HEK293 (cell line): Measurements from ENCODE around the gene LSMEM2.

Experiments
- CTCF ChIA-PET: fragments of 350-600 bp; formaldehyde crosslinking; extraction: SDS; loops from one replicate; lab custom pipeline; 2021; ENCODE audit warnings: antibody characterized with exemption; lab: Yijun Ruan, JAX
- POLR2A ChIA-PET: fragments of 300-600 bp; formaldehyde crosslinking; extraction: SDS; loops from one replicate; lab custom pipeline; 2020; ENCODE audit warnings: antibody characterized with exemption, inconsistent platforms; lab: Yijun Ruan, JAX
- H3K27ac ChIP-seq: fragments of 200-500 bp; sonication (Bioruptor generic); 2 replicates; pipeline ENCODE4 v1.5.1; 2014; ENCODE audit warnings: low read depth, low read length, control low read depth, inconsistent platforms; ENCODE audit errors: extremely low read depth
- H3K36me3 ChIP-seq, 2 experiments: fragments of 200-500 bp in 1 of 2; sonication (Bioruptor generic) in 1 of 2; 1 replicate in 1 of 2; 2 replicates in 1 of 2; pipeline ENCODE4 v1.5.1; 2014 to 2017; ENCODE audit warnings: inconsistent platforms in 2 of 2, low read length in 2 of 2; ENCODE audit not compliant: control insufficient read depth in 2 of 2, insufficient read depth in 1 of 2
- H3K4me1 ChIP-seq: fragments of 200-500 bp; sonication (Bioruptor generic); 2 replicates; pipeline ENCODE4 v1.5.1; 2014; ENCODE audit warnings: mild to moderate bottlenecking, low read length, inconsistent platforms; ENCODE audit not compliant: control insufficient read depth, insufficient read depth
- H3K4me3 ChIP-seq: 2 replicates; pipeline ENCODE4 v1.5.1; 2011; ENCODE audit warnings: low read depth, mild to moderate bottlenecking, control low read depth, low read length, moderate library complexity
- H3K9me3 ChIP-seq: fragments of 200-500 bp; sonication (Bioruptor generic); 2 replicates; pipeline ENCODE4 v1.5.1; 2014; ENCODE audit warnings: low read depth, low read length, inconsistent platforms; ENCODE audit not compliant: control insufficient read depth, insufficient read depth
- ATF2 ChIP-seq: fragments of 450-650 bp; formaldehyde crosslinking; IDR thresholded peaks from 2 replicates; pipeline ENCODE4 v1.5.1; 2016; ENCODE audit warnings: missing biosample characterization, missing genetic modification characterization, low read depth
- BCL11A ChIP-seq: fragments of 450-650 bp; formaldehyde crosslinking; IDR thresholded peaks from 2 replicates; pipeline ENCODE4 v1.5.1; 2016; ENCODE audit warnings: low read depth, missing biosample characterization, missing genetic modification characterization
- GLIS1 ChIP-seq: fragments of 450-650 bp; formaldehyde crosslinking; IDR thresholded peaks from 2 replicates; pipeline ENCODE4 v1.5.1; 2016; ENCODE audit warnings: missing biosample characterization, missing genetic modification characterization
- IKZF3 ChIP-seq: fragments of 450-650 bp; IDR thresholded peaks from 2 replicates; pipeline ENCODE4 v1.5.0; 2018; ENCODE audit warnings: missing biosample characterization, mild to moderate bottlenecking, missing genetic modification characterization, moderate library complexity
- KLF17 ChIP-seq: fragments of 450-650 bp; formaldehyde crosslinking; IDR thresholded peaks from 2 replicates; pipeline ENCODE4 v1.5.1; 2016; ENCODE audit warnings: missing biosample characterization, missing genetic modification characterization
- MEIS1 ChIP-seq: sonication (generic); formaldehyde crosslinking; IDR thresholded peaks from 2 replicates; pipeline ENCODE4 v1.8.1; 2022; ENCODE audit warnings: missing genetic modification reagents, mild to moderate bottlenecking, borderline replicate concordance
- OVOL3 ChIP-seq: fragments of 450-650 bp; formaldehyde crosslinking; IDR thresholded peaks from 2 replicates; pipeline ENCODE4 v1.5.1; 2016; ENCODE audit warnings: missing biosample characterization, missing genetic modification characterization
- PRDM10 ChIP-seq: fragments of 450-650 bp; formaldehyde crosslinking; IDR thresholded peaks from 2 replicates; pipeline ENCODE4 v1.5.1; 2016; ENCODE audit warnings: missing biosample characterization, missing genetic modification characterization
- ZBTB10 ChIP-seq: fragments of 450-650 bp; formaldehyde crosslinking; IDR thresholded peaks from 2 replicates; pipeline ENCODE4 v1.5.1; 2016; ENCODE audit warnings: missing biosample characterization, missing genetic modification characterization
- ZBTB20 ChIP-seq: fragments of 450-650 bp; formaldehyde crosslinking; IDR thresholded peaks from 2 replicates; pipeline ENCODE4 v1.5.1; 2016; ENCODE audit warnings: missing biosample characterization, missing genetic modification characterization
- ZNF140 ChIP-seq: fragments of 450-650 bp; formaldehyde crosslinking; IDR thresholded peaks from 2 replicates; pipeline ENCODE4 v1.5.1; 2016; ENCODE audit warnings: missing biosample characterization, missing genetic modification characterization
- ZNF19 ChIP-seq: fragments of 450-650 bp; formaldehyde crosslinking; IDR thresholded peaks from 2 replicates; pipeline ENCODE4; 2016; ENCODE audit warnings: missing biosample characterization, missing genetic modification characterization, low read depth
- ZNF280D ChIP-seq: fragments of 450-650 bp; formaldehyde crosslinking; IDR thresholded peaks from 2 replicates; pipeline ENCODE4 v1.5.1; 2016; ENCODE audit warnings: missing biosample characterization, missing genetic modification characterization
- ZNF404 ChIP-seq: fragments of 450-650 bp; formaldehyde crosslinking; IDR thresholded peaks from 2 replicates; pipeline ENCODE4 v1.5.1; 2017; ENCODE audit warnings: missing biosample characterization, missing genetic modification characterization
- ZNF423 ChIP-seq: fragments of 450-650 bp; formaldehyde crosslinking; IDR thresholded peaks from 2 replicates; pipeline ENCODE4 v1.5.1; 2016; ENCODE audit warnings: missing biosample characterization, missing genetic modification characterization
- ZNF548 ChIP-seq: fragments of 450-650 bp; formaldehyde crosslinking; IDR thresholded peaks from 2 replicates; pipeline ENCODE4 v1.5.1; 2016; ENCODE audit warnings: missing biosample characterization, missing genetic modification characterization
- ZNF549 ChIP-seq: fragments of 450-650 bp; IDR thresholded peaks from 2 replicates; pipeline ENCODE4 v1.5.1; 2018; ENCODE audit warnings: missing biosample characterization, missing genetic modification characterization, mild to moderate bottlenecking, inconsistent platforms, moderate library complexity
- ZNF600 ChIP-seq: fragments of 450-650 bp; formaldehyde crosslinking; IDR thresholded peaks from 2 replicates; pipeline ENCODE4 v1.5.1; 2016; ENCODE audit warnings: missing biosample characterization, missing genetic modification characterization
- ZNF629 ChIP-seq: fragments of 450-650 bp; formaldehyde crosslinking; IDR thresholded peaks from 2 replicates; pipeline ENCODE4 v1.5.1; 2017; ENCODE audit warnings: missing biosample characterization, missing genetic modification characterization
- ZSCAN23 ChIP-seq: fragments of 450-650 bp; formaldehyde crosslinking; IDR thresholded peaks from 2 replicates; pipeline ENCODE4 v1.5.1; 2016; ENCODE audit warnings: missing biosample characterization, missing genetic modification characterization

LSMEM2 gene

GRCh38 chr3:50278123-50278879 lies 586 bp upstream of the LSMEM2 start:
- ChIA-PET CTCF (interaction anchor here (0.8 to 3.9 kb wide), 5 partner anchors 14 to 86 kb away, joined by 3 to 18 read pairs (median 6); partner anchors contain the start of gene IFRD2), POLR2A (interaction anchor here (1.2 to 1.4 kb wide), 3 partner anchors 14 to 50 kb away, joined by 3 to 5 read pairs (median 4); partner anchors contain the start of genes HYAL3, IFRD2 and NAA80)
- Histone ChIP-seq H3K4me3 (no peak overlapping the region), H3K9me3 (no peaks in the 10 kb centered on the region), H3K36me3 (no peaks in the 10 kb centered on the region), H3K4me1 (no peaks in the 10 kb centered on the region), H3K27ac (no peak overlapping the region)
- TF ChIP-seq PRDM10 (tag by site-specific recombination) (peak; percentile 80), GLIS1 (tag by site-specific recombination) (peak; percentile 18; the same call in 1 of the 2 replicates), MEIS1 (CRISPR knock-in tag) (no peak)

GRCh38 chr3:50279255-50280016 lies 549 bp downstream of the LSMEM2 start:
- CTCF ChIA-PET = interaction anchor here (0.6 to 3.9 kb wide), 6 partner anchors 23 to 1333 kb away, joined by 3 to 18 read pairs (median 6); no protein-coding TSS in a partner anchor
- POLR2A ChIA-PET = interaction anchor here (0.8 to 1.4 kb wide), 5 partner anchors 15 to 76 kb away, joined by 3 to 5 read pairs (median 4); partner anchors contain the start of genes HYAL3 and NAA80
- Histone ChIP-seq H3K27ac (no peak overlapping the region), H3K9me3 (no peaks in the 10 kb centered on the region), H3K4me1 (no peaks in the 10 kb centered on the region), H3K36me3 (no peaks in the 10 kb centered on the region), H3K4me3 (no peak overlapping the region)
- no peak for TF ChIP-seq ZNF548 (tag by site-specific recombination)
- TF ChIP-seq ZBTB10 = no peak
- TF ChIP-seq IKZF3 = no peak
- no peak for TF ChIP-seq ZNF629 (tag by site-specific recombination)
- TF ChIP-seq MEIS1 (CRISPR knock-in tag) = no peak
- no peak for TF ChIP-seq ZNF140 (tag by site-specific recombination)
- TF ChIP-seq ZNF600 = no peak
- no peak for TF ChIP-seq ZBTB20
- TF ChIP-seq ZNF19 (tag by site-specific recombination) = no peak
- TF ChIP-seq BCL11A (tag by site-specific recombination) = no peak
- no peak for TF ChIP-seq ZNF423 (tag by site-specific recombination)
- TF ChIP-seq ZSCAN23 (tag by site-specific recombination) = no peak
- TF ChIP-seq ZNF280D (tag by site-specific recombination) = no peak
- TF ChIP-seq ZNF549 (tag by site-specific recombination) = no peak
- no peak for TF ChIP-seq OVOL3
- TF ChIP-seq KLF17 (tag by site-specific recombination) = no peak
- TF ChIP-seq ATF2 = no peak
- no peak for TF ChIP-seq ZNF404 (tag by site-specific recombination)
